NCI-H526 treated with DMSO at 0.1 percent for 48 hours (cell line): ENCODE data around the gene HNMT.

Experiments used
- DNase-seq: peaks from one replicate; lab custom pipeline; 2025; lab: John Stamatoyannopoulos, UW

HNMT gene

GRCh38 chr2:138058427-138058826, 94.2 kb downstream of the HNMT start:
- DNase-seq = no peak

- no peak for DNase-seq
Observed at GRCh38 chr2:138059487-138060300, 95.4 kb downstream of the HNMT start.

GRCh38 chr2:138060301-138060635, 96.0 kb downstream of the HNMT start:
- no peak for DNase-seq

DNA sequence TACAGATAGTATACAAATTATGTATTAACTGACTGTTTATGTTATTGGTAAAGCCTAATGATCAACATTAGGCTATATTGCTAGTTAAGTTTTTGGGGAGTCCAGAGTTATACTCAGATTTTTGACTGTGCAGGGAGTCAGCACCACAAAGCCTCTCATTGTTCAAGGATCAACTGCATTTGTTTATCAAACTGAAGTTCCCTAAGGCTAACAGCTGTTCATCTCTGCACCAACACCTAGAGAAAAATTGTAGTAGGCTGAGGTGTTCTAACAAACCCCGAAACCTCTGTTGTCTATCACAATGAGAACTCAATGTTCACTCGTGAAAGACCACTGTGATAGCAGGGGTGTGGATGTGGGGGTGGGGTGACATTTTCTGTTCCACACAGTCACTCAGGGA, 97.7 kb downstream of the HNMT start:
- peak; percentile 3 for DNase-seq

DNA sequence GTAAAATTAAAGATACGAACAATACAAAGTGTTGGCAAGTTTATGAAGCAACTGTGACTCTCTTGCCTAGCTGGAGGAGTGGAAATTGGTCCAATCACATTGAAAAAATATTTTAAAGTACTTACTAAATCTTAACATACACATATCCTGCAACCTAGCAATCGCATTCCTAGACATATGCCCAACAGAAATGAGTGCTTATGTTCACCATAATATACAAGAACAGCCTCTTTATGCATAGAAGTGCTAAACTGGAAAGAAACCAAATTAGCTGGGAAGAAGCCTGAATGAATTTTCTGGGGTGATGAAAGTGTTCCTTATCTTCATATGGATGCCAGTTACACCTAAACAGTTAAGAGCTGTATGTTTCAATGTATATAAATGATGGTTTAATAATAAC, 98.9 kb downstream of the HNMT start:
- no peak for DNase-seq
